CD4-positive, alpha-beta T cell (primary cell): ENCODE results near the gene TCEA3. TPM values are rescaled to one million over a fixed set of nuclear protein-coding genes. Genes with fewer than 3 reads are reported as not detected.

ENCODE experiments used
- ATAC-seq: fragments of 200-7000 bp; cut with Tn5 transposase; one replicate; pipeline ENCODE4 v1.10.0; 2022; ENCODE audit warnings: mild to moderate bottlenecking; ENCODE audit not compliant: poor library complexity
- CTCF ChIA-PET: fragments of 350-600 bp; sonication (Branson Sonifier 250); formaldehyde crosslinking; loops from one replicate; lab custom pipeline; 2021; ENCODE audit warnings: antibody characterized with exemption, inconsistent platforms; lab: Charles Lee
- POLR2A ChIA-PET: fragments of 350-600 bp; sonication (Branson Sonifier 250); formaldehyde crosslinking; loops from one replicate; lab custom pipeline; 2021; ENCODE audit warnings: antibody characterized with exemption, inconsistent platforms; lab: Charles Lee
- DNase-seq, 14 experiments: peaks; one replicate each; pipeline ENCODE4 v3.0.0-alpha.2; 2013 to 2020; ENCODE audit warnings: mixed read lengths in 2 of 14
- H3K27ac ChIP-seq, 2 donors: one replicate each; pipeline versions ENCODE4 v1.5.1 to v1.7.0; 2013; ENCODE audit warnings: low read length in 2 of 2, low read depth in 1 of 2, mild to moderate bottlenecking in 1 of 2
- H3K27me3 ChIP-seq, 2 experiments: 1 replicate in 1 of 2; 2 replicates in 1 of 2; pipeline versions ENCODE4 v1.6.1 to v1.7.0; 2013; ENCODE audit warnings: low read length in 2 of 2, control low read depth in 1 of 2, mild to moderate bottlenecking in 1 of 2, moderate library complexity in 1 of 2; ENCODE audit not compliant: insufficient read depth in 2 of 2, control insufficient read depth in 1 of 2
- H3K36me3 ChIP-seq: one replicate; pipeline ENCODE4 v1.6.1; 2013; ENCODE audit warnings: low read length, control low read depth; ENCODE audit not compliant: insufficient read depth
- H3K4me1 ChIP-seq: one replicate; pipeline ENCODE4 v1.6.1; 2013; ENCODE audit warnings: low read length, control low read depth; ENCODE audit not compliant: insufficient read depth
- H3K4me3 ChIP-seq: one replicate; pipeline ENCODE4 v1.5.1; 2013; ENCODE audit warnings: mild to moderate bottlenecking, low read length, moderate library complexity
- H3K9me3 ChIP-seq, 2 experiments: 1 replicate in 1 of 2; 2 replicates in 1 of 2; pipeline versions ENCODE4 v1.6.1 to v1.7.0; 2013; ENCODE audit warnings: low read length in 2 of 2, mild to moderate bottlenecking in 2 of 2, control low read depth in 1 of 2, moderate library complexity in 1 of 2; ENCODE audit not compliant: control insufficient read depth in 1 of 2, insufficient read depth in 1 of 2
- H3K27ac Mint-ChIP-seq: one replicate; pipeline ENCODE4 v1.8.0; 2020; ENCODE audit warnings: mixed read lengths
- H3K27me3 Mint-ChIP-seq: one replicate; pipeline ENCODE4 v1.8.0; 2021; ENCODE audit warnings: mixed read lengths
- H3K36me3 Mint-ChIP-seq: one replicate; pipeline ENCODE4 v1.8.0; 2021; ENCODE audit warnings: low read depth, mixed read lengths
- H3K4me1 Mint-ChIP-seq: one replicate; pipeline ENCODE4 v1.8.0; 2021; ENCODE audit warnings: low read depth, mixed read lengths
- H3K4me3 Mint-ChIP-seq: one replicate; pipeline ENCODE4 v1.8.0; 2020; ENCODE audit warnings: mild to moderate bottlenecking, mixed read lengths
- H3K9me3 Mint-ChIP-seq: one replicate; pipeline ENCODE4 v1.8.0; 2020; ENCODE audit warnings: mixed read lengths
- intact Hi-C, 2 experiments: fragments of 100-400 bp; cut with DNase I in 1 of 2; cut with micrococcal nuclease in 1 of 2; formaldehyde crosslinking; loops; one replicate each; pipeline versions ENCODE4 v1.15.1 to v1.9.0; 2023 to 2025; cut with DNase I, micrococcal nuclease
- total RNA-seq, 174 experiments: library from RNA in 2 of 174; stranded (reverse) in 2 of 174; gene quantifications; one replicate each; pipeline ENCODE4 v1.2.3 and lab custom pipeline; 2021 to 2026
- TF ChIP-seq, protein P1 (sequence below): fragments of 200-600 bp; IDR thresholded peaks from one replicate; pipeline ENCODE4 v1.8.0; 2022; ENCODE audit warnings: antibody characterized with exemption, mild to moderate bottlenecking

The TCEA3 gene
- total RNA-seq, 2 experiments from 2014 or later = 33.1 to 34.6 TPM

DNA sequence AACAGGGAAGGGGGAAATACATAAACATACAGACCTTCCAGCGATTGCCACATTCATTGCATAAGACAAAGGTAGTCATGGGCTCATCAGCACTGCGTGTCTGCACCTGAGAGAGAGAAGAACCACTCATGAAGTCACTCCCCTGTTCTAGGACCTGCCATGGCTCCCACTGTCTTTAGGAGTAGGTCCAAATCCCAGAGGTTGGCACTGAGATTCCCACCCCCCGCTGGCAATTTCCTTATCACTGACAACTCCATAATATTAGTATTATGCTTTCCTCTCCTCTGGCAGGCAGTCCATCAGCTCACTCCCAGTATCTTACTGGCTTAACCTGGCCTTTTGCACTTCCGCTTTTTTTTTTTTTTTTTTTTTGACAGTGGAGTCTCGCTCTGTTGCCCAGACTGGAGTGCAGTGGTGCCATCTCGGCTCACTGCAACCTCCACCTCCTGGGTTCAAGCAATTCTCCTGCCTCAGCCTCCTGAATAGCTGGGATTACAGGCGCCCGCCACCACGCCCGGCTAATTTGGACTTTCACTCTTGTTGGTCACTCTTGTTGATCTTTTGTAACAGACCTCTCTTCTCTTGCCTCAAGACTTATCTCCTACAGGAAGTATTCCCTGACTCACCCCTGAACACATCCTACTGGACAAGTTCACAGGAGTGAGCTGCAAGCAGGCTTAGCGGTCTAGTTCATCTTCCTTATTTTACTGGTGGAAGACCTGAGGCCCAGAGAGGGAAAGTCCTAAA, 40.1 kb downstream of the TCEA3 start:
- POLR2A ChIA-PET = no interaction called here
- TF ChIP-seq, protein P1, sequence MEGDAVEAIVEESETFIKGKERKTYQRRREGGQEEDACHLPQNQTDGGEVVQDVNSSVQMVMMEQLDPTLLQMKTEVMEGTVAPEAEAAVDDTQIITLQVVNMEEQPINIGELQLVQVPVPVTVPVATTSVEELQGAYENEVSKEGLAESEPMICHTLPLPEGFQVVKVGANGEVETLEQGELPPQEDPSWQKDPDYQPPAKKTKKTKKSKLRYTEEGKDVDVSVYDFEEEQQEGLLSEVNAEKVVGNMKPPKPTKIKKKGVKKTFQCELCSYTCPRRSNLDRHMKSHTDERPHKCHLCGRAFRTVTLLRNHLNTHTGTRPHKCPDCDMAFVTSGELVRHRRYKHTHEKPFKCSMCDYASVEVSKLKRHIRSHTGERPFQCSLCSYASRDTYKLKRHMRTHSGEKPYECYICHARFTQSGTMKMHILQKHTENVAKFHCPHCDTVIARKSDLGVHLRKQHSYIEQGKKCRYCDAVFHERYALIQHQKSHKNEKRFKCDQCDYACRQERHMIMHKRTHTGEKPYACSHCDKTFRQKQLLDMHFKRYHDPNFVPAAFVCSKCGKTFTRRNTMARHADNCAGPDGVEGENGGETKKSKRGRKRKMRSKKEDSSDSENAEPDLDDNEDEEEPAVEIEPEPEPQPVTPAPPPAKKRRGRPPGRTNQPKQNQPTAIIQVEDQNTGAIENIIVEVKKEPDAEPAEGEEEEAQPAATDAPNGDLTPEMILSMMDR = no peak

DNA sequence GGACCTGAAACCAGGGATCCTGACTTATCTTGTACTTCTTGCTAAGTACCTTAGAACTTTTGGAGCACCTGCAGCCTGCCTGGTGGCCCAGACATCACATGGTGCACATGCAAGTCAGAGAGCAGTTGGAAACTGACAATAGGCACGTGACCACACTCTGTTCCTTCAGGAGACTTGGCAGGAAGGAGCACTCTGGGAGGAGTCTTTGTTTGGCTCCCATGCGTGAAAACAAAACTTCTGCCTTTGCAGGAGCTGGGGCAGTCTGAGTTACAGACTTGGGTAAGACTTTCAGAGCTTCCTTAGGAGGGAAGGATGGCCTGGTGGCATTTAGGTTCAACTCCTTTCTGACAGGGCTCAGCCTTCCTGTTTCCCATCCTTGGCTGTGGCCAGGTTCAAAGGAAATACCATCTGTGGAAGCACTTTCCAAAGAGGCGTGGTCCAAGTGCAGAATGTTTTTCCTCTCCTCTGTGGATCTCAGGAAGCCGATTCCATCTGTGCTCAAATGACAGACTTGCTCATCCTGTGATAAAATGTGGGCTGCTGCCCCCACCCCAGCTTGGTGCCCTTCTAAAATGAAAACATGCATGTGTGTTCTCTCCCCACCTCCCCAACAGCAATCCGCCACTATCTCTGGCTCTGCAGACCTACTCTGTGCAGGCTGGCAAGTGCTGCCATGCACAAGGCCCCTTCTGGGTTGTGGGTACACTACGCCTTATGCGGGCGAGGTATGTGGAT, 40.8 kb downstream of the TCEA3 start:
- CTCF ChIA-PET = no interaction called here
- no peak for ATAC-seq
- POLR2A ChIA-PET = no interaction called here

More for the DNA sequence above, 40.1 kb downstream of the TCEA3 start:
- H3K4me1 Mint-ChIP-seq = no peaks in the 10 kb centered on the region
- Histone ChIP-seq H3K27me3 (no peaks in the 10 kb centered on the region), H3K27ac (no peak overlapping the region), H3K9me3 (no peaks in the 10 kb centered on the region), H3K4me1 (no peaks in the 10 kb centered on the region), H3K36me3 (peaks cover 4% of the 10 kb centered on the region), H3K4me3 (no peak overlapping the region)
- no peaks in the 10 kb centered on the region for H3K27me3 Mint-ChIP-seq
- ATAC-seq (no peak), DNase-seq (no peak)
- intact Hi-C loops = no loop called here
- no peak overlapping the region for H3K27ac Mint-ChIP-seq
- H3K36me3 Mint-ChIP-seq = peaks cover 53% of the 10 kb centered on the region
- CTCF ChIA-PET = no interaction called here
- H3K9me3 Mint-ChIP-seq = no peaks in the 10 kb centered on the region
- H3K4me3 Mint-ChIP-seq = no peak overlapping the region

DNA sequence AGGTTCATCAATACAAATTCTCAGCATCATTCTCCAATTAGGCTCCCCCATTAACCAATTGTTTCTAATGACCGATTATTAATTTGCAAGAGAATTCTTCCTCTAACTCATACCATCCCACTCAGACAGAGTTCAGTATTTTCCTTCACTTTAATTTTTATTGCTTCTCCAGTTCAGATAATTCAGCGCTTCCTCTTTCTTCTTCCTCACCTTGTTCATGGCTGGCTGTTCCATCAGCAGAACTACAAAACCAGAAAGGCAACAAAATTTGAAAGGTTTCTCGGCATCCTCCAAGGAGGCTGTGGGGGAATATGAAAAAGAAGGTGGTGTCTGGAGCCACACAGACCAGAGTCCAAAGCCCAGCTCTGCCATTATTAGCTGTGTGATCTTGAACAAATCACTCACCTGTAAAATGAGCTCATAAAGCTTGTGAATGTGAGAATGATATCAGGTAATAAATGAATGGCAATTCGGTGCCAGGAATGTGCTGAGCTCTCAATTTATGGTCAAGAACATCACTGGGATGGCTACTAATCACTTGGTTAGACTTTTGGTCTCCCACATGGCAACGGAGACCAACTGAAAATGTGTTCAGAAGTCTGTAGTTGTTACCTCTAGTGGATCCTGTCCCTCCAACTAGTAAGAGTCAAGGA, 43.2 kb downstream of the TCEA3 start:
- ChIA-PET POLR2A (no interaction called here), CTCF (no interaction called here)
- peaks cover 47% of the 10 kb centered on the region for H3K36me3 Mint-ChIP-seq
- H3K27ac Mint-ChIP-seq = no peak overlapping the region
- H3K4me3 Mint-ChIP-seq = no peak overlapping the region
- H3K9me3 Mint-ChIP-seq = no peaks in the 10 kb centered on the region
- TF ChIP-seq, protein P1 = no peak
- Histone ChIP-seq H3K4me1 (no peaks in the 10 kb centered on the region), H3K9me3 (no peaks in the 10 kb centered on the region), H3K27ac (no peak overlapping the region), H3K36me3 (peaks cover 4% of the 10 kb centered on the region), H3K4me3 (no peak overlapping the region), H3K27me3 (no peaks in the 10 kb centered on the region)
- ATAC-seq (no peak), DNase-seq (no peak)
- no peaks in the 10 kb centered on the region for H3K27me3 Mint-ChIP-seq
- no peaks in the 10 kb centered on the region for H3K4me1 Mint-ChIP-seq
- intact Hi-C loops = no loop called here

More for the DNA sequence above, 40.8 kb downstream of the TCEA3 start:
- no peaks in the 10 kb centered on the region for H3K9me3 Mint-ChIP-seq
- Histone ChIP-seq H3K4me1 (no peaks in the 10 kb centered on the region), H3K27me3 (no peaks in the 10 kb centered on the region), H3K27ac (no peak overlapping the region), H3K4me3 (no peak overlapping the region), H3K9me3 (no peaks in the 10 kb centered on the region), H3K36me3 (peaks cover 4% of the 10 kb centered on the region)
- TF ChIP-seq, protein P1 = no peak
- no peaks in the 10 kb centered on the region for H3K4me1 Mint-ChIP-seq
- DNase-seq = no peak
- no peak overlapping the region for H3K4me3 Mint-ChIP-seq
- intact Hi-C loops = no loop called here
- no peaks in the 10 kb centered on the region for H3K27me3 Mint-ChIP-seq
- peaks cover 53% of the 10 kb centered on the region for H3K36me3 Mint-ChIP-seq
- no peak overlapping the region for H3K27ac Mint-ChIP-seq
